HepG2 (cell line): Measurements from ENCODE around the gene UAP1. TPM values are rescaled to one million over a fixed set of nuclear protein-coding genes. Genes with fewer than 3 reads are reported as not detected.
"Not testable (repeated sequence)": the region's sequence is repeated elsewhere in the genome, so short reads cannot be mapped to it uniquely, and the experiment has no call there.

ENCODE experiments used
- ATAC-seq: fragments of 200-7000 bp; cut with Tn5 transposase; 3 replicates; pipeline ENCODE4 v1.9.1; 2020; ENCODE audit warnings: mild to moderate bottlenecking, moderate library complexity
- BruUV-seq: library from RNA; stranded (reverse); fragments of 400-500 nt; replicated peaks from 2 replicates; lab custom pipeline; 2021; lab: Mats Ljungman, UMichigan
- CTCF ChIA-PET: fragments of 300-600 bp; formaldehyde crosslinking; extraction: SDS; loops from one replicate; lab custom pipeline; 2021; ENCODE audit warnings: low total read pairs, inconsistent platforms, low intra/inter-chr PET ratio; lab: Yijun Ruan, JAX
- POLR2A ChIA-PET: fragments of 350-600 bp; sonication (Branson Sonifier 250); formaldehyde crosslinking; loops from one replicate; lab custom pipeline; 2020; ENCODE audit warnings: antibody characterized with exemption, inconsistent platforms; lab: Yijun Ruan, JAX
- DNase-seq: peaks from one replicate; pipeline ENCODE4 v3.0.0-alpha.2; 2015; ENCODE audit warnings: low spot score
- FAIRE-seq: peaks from 3 replicates; lab custom pipeline; 2011; peaks lifted over from hg19 to GRCh38; lab: Jason Lieb, UNC
- H2AFZ ChIP-seq: one replicate; pipeline ENCODE4 v1.6.1; 2011; ENCODE audit warnings: low read length, inconsistent platforms
- H3K27ac ChIP-seq: fragments of 300-600 bp; 3 replicates; pipeline ENCODE4 v1.8.0; 2011; ENCODE audit warnings: mixed run types, mild to moderate bottlenecking, mixed read lengths, low read length, inconsistent platforms; ENCODE audit not compliant: insufficient read depth; ENCODE audit errors: extremely low read length
- H3K27me3 ChIP-seq, 2 experiments: fragments of 200-600 bp in 1 of 2; 2 replicates in 1 of 2; 3 replicates in 1 of 2; pipeline versions ENCODE4 v1.6.0 to v1.8.0; 2011; ENCODE audit warnings: low read length in 2 of 2, mild to moderate bottlenecking in 2 of 2, moderate library complexity in 2 of 2, inconsistent platforms in 1 of 2; ENCODE audit not compliant: insufficient read depth in 2 of 2, control insufficient read depth in 1 of 2
- H3K36me3 ChIP-seq, 2 experiments: fragments of 200-600 bp in 1 of 2; replicated peaks in 1 of 2; 2 replicates in 1 of 2; 3 replicates in 1 of 2; pipeline versions ENCODE4 v1.5.1 to v1.8.0; 2011; ENCODE audit warnings: low read length in 2 of 2, inconsistent platforms in 1 of 2; ENCODE audit not compliant: insufficient read depth in 2 of 2, control insufficient read depth in 1 of 2
- H3K4me1 ChIP-seq: 2 replicates; pipeline ENCODE4 v1.5.1; 2012; ENCODE audit warnings: low read length, inconsistent platforms; ENCODE audit not compliant: insufficient read depth
- H3K4me2 ChIP-seq: 2 replicates; pipeline ENCODE4 v1.6.0; 2011; ENCODE audit warnings: low read depth, low read length, inconsistent platforms
- H3K4me3 ChIP-seq, 3 experiments: fragments of 200-600 bp in 1 of 3; sonication (generic), shearing (Covaris generic) in 1 of 3; replicated peaks in 1 of 3; 2 replicates each; pipeline ENCODE4 v1.5.1; 2011 to 2016; ENCODE audit warnings: low read length in 3 of 3, inconsistent platforms in 2 of 3, low read depth in 2 of 3, mild to moderate bottlenecking in 2 of 3, control low read depth in 1 of 3, mixed read lengths in 1 of 3; ENCODE audit not compliant: insufficient read depth in 1 of 3
- H3K79me2 ChIP-seq: one replicate; pipeline ENCODE4 v1.6.1; 2011; ENCODE audit warnings: low read length, inconsistent platforms; ENCODE audit not compliant: insufficient read depth
- H3K9ac ChIP-seq: 2 replicates; pipeline ENCODE4 v1.6.0; 2011; ENCODE audit warnings: mild to moderate bottlenecking, low read depth, low read length, inconsistent platforms; ENCODE audit not compliant: insufficient read depth
- H3K9me3 ChIP-seq: 2 replicates; pipeline ENCODE4 v1.5.1; 2012; ENCODE audit warnings: mild to moderate bottlenecking, low read length
- H4K20me1 ChIP-seq: 2 replicates; pipeline ENCODE4 v1.6.0; 2011; ENCODE audit warnings: inconsistent platforms, mild to moderate bottlenecking, low read length, moderate library complexity; ENCODE audit not compliant: insufficient read depth
- ARID2 ChIP-seq: sonication (generic); formaldehyde crosslinking; IDR thresholded peaks from 2 replicates; pipeline ENCODE4 v1.8.1; 2022; ENCODE audit warnings: mild to moderate bottlenecking, missing genetic modification reagents, borderline replicate concordance
- TEAD3 ChIP-seq: optimal IDR thresholded peaks from 2 replicates; pipeline ENCODE3; 2016; ENCODE audit warnings: borderline replicate concordance
- ZBTB1 ChIP-seq: sonication (generic); formaldehyde crosslinking; IDR thresholded peaks from 2 replicates; pipeline ENCODE4 v1.4.0; 2020; ENCODE audit warnings: missing genetic modification reagents, borderline replicate concordance
- ZNF766 ChIP-seq: sonication (generic); formaldehyde crosslinking; IDR thresholded peaks from 2 replicates; pipeline ENCODE4 v1.5.0; 2020; ENCODE audit warnings: missing genetic modification reagents, borderline replicate concordance
- WGBS: methylation state at CpG from one replicate; pipeline ENCODE4 v1.1.6; 2017; ENCODE audit warnings: low lambda C conversion rate; 5-methylcytosine and 5-hydroxymethylcytosine counted together
- in situ Hi-C: cut with HindIII; loops from 2 replicates; pipeline ENCODE4 v1.10.0; 2017; ENCODE audit warnings: low pct_unique_long_range_greater_than_20kb; ENCODE audit not compliant: extremely low pct_ligation_motif_present
- intact Hi-C: fragments of 100-400 bp; cut with micrococcal nuclease; formaldehyde crosslinking; loops from one replicate; pipeline ENCODE4 v1.10.0; 2022; ENCODE audit not compliant: unreplicated experiment
- polyA plus RNA-seq, 8 experiments: library from polyadenylated mRNA; depleted of rRNA in 3 of 8; stranded (reverse) in 7 of 8; unstranded in 1 of 8; fragments of >200 nt; fragmentation: Illumina TruSeq in 4 of 8; extraction: Trizol in 4 of 8; gene quantifications; 2 replicates each; pipeline versions ENCODE4 v1.2.1 to v1.2.3, GENCODE V29; 2011 to 2016; ENCODE audit warnings: low read depth in 4 of 8, missing spikeins in 1 of 8, mixed read lengths in 1 of 8; ENCODE audit not compliant: insufficient read depth in 1 of 8
- total RNA-seq, 5 experiments: library from RNA; depleted of rRNA; stranded (reverse); fragments of >200 nt; fragmentation: Illumina TruSeq; extraction: Trizol; gene quantifications; 2 replicates each; pipeline ENCODE4 v1.2.3, GENCODE V29; 2016; ENCODE audit warnings: low read depth in 1 of 5
- TF ChIP-seq, protein P1 (sequence below): fragments of 450-650 bp; IDR thresholded peaks from 2 replicates; pipeline ENCODE4 v1.6.1; 2016
- TF ChIP-seq, protein P2 (sequence below): sonication (generic); formaldehyde crosslinking; IDR thresholded peaks from 2 replicates; pipeline ENCODE4 v1.9.0; 2021; ENCODE audit warnings: mild to moderate bottlenecking, missing genetic modification reagents
- TF ChIP-seq, protein P3 (sequence below), 2 experiments: sonication (generic) in 1 of 2; formaldehyde crosslinking in 1 of 2; IDR thresholded peaks; 2 replicates each; pipeline versions ENCODE4 v1.4.0 to v1.6.1; 2018 to 2020; ENCODE audit warnings: missing genetic modification reagents in 2 of 2, borderline replicate concordance in 1 of 2, low read depth in 1 of 2, mild to moderate bottlenecking in 1 of 2, missing biosample characterization in 1 of 2

UAP1 gene
- total and polyA plus RNA-seq, 2 of the 13 experiments (the other 11 are each of a cell fraction or from before 2014, with no cell fraction given), result 48.4 to 117 TPM

DNA sequence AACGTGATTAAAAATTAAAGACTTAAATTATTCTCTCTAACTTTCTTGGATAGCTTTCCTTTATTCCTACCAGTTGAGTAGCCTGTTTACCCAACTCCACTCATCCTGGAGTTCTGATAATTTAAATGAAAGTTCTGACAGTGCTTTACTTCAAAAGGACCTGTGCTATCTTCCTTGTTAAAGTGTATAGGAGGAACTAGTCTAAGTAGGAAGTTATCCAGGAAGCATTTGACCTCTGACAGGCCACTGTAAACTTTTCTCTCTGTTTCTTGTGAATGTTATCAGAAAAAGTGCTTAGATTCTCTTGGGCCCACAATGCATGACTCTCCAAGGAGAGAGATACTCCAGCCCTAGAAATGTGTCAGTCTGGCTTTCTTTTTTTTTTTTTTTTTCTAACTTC lies 9.2 kb downstream of the UAP1 start (continued):
- TF ChIP-seq, protein P1, sequence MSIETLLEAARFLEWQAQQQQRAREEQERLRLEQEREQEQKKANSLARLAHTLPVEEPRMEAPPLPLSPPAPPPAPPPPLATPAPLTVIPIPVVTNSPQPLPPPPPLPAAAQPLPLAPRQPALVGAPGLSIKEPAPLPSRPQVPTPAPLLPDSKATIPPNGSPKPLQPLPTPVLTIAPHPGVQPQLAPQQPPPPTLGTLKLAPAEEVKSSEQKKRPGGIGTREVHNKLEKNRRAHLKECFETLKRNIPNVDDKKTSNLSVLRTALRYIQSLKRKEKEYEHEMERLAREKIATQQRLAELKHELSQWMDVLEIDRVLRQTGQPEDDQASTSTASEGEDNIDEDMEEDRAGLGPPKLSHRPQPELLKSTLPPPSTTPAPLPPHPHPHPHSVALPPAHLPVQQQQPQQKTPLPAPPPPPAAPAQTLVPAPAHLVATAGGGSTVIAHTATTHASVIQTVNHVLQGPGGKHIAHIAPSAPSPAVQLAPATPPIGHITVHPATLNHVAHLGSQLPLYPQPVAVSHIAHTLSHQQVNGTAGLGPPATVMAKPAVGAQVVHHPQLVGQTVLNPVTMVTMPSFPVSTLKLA, result no peak
- TF ChIP-seq ZBTB1 (CRISPR knock-in tag) (no peak), TEAD3 (CRISPR knock-in tag) (no peak), ZNF766 (CRISPR knock-in tag) (no peak), ARID2 (CRISPR knock-in tag) (no peak)
- TF ChIP-seq, protein P2, sequence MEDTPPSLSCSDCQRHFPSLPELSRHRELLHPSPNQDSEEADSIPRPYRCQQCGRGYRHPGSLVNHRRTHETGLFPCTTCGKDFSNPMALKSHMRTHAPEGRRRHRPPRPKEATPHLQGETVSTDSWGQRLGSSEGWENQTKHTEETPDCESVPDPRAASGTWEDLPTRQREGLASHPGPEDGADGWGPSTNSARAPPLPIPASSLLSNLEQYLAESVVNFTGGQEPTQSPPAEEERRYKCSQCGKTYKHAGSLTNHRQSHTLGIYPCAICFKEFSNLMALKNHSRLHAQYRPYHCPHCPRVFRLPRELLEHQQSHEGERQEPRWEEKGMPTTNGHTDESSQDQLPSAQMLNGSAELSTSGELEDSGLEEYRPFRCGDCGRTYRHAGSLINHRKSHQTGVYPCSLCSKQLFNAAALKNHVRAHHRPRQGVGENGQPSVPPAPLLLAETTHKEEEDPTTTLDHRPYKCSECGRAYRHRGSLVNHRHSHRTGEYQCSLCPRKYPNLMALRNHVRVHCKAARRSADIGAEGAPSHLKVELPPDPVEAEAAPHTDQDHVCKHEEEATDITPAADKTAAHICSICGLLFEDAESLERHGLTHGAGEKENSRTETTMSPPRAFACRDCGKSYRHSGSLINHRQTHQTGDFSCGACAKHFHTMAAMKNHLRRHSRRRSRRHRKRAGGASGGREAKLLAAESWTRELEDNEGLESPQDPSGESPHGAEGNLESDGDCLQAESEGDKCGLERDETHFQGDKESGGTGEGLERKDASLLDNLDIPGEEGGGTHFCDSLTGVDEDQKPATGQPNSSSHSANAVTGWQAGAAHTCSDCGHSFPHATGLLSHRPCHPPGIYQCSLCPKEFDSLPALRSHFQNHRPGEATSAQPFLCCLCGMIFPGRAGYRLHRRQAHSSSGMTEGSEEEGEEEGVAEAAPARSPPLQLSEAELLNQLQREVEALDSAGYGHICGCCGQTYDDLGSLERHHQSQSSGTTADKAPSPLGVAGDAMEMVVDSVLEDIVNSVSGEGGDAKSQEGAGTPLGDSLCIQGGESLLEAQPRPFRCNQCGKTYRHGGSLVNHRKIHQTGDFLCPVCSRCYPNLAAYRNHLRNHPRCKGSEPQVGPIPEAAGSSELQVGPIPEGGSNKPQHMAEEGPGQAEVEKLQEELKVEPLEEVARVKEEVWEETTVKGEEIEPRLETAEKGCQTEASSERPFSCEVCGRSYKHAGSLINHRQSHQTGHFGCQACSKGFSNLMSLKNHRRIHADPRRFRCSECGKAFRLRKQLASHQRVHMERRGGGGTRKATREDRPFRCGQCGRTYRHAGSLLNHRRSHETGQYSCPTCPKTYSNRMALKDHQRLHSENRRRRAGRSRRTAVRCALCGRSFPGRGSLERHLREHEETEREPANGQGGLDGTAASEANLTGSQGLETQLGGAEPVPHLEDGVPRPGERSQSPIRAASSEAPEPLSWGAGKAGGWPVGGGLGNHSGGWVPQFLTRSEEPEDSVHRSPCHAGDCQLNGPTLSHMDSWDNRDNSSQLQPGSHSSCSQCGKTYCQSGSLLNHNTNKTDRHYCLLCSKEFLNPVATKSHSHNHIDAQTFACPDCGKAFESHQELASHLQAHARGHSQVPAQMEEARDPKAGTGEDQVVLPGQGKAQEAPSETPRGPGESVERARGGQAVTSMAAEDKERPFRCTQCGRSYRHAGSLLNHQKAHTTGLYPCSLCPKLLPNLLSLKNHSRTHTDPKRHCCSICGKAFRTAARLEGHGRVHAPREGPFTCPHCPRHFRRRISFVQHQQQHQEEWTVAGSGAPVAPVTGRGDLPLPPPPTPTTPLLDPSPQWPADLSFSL, result no peak
- TF ChIP-seq, protein P3, sequence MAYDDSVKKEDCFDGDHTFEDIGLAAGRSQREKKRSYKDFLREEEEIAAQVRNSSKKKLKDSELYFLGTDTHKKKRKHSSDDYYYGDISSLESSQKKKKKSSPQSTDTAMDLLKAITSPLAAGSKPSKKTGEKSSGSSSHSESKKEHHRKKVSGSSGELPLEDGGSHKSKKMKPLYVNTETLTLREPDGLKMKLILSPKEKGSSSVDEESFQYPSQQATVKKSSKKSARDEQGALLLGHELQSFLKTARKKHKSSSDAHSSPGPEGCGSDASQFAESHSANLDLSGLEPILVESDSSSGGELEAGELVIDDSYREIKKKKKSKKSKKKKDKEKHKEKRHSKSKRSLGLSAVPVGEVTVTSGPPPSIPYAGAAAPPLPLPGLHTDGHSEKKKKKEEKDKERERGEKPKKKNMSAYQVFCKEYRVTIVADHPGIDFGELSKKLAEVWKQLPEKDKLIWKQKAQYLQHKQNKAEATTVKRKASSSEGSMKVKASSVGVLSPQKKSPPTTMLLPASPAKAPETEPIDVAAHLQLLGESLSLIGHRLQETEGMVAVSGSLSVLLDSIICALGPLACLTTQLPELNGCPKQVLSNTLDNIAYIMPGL (CRISPR knock-in tag; IDR thresholded peaks at IDR 0.05; ENCODE audit: borderline replicate concordance in 1 of 2, low read depth in 1 of 2), result no peak

DNA sequence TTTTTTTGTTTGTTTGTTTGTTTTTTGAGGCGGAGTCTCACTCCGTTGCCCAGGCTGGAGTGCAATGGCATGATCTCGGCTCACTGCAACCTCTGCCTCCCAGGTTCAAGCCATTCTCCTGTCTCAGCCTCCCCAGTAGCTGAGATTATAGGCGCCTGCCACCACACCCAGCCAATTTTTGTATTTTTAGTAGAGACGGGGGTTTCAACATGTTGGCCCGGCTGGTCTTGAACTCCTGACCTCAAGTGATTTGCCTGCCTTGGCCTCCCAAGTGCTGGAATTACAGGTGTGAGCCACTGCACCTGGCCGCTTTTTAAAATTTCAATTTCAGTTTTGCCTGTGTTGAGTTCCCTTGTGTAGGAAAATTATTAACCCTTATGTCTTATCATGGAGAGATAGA lies 9.6 kb downstream of the UAP1 start:
- FAIRE-seq, H3K9ac ChIP-seq, ATAC-seq, POLR2A ChIA-PET, H3K4me3 ChIP-seq, H3K27ac ChIP-seq, intact Hi-C loops, H3K27me3 ChIP-seq, in situ Hi-C loops, H2AFZ ChIP-seq, DNase-seq, BruUV-seq, H4K20me1 ChIP-seq, H3K4me2 ChIP-seq, CTCF ChIA-PET, H3K9me3 ChIP-seq: not testable (repeated sequence)
- 97% methylated on average over 7 of the region's 7 CpGs for WGBS
- peaks cover 48% of the 10 kb centered on the region for H3K79me2 ChIP-seq
- H3K36me3 ChIP-seq, result peaks cover 1 to 45% of the 10 kb centered on the region in 2 experiments; a peak in 4 of 5 replicates
- H3K4me1 ChIP-seq, result peaks cover 10% of the 10 kb centered on the region; the same call in 1 of the 2 replicates
